HG03457 (cell line): Measurements from ENCODE around the gene MIDN.

Experiments
- ATAC-seq: cut with Tn5 transposase; IDR thresholded peaks from one replicate; pipeline ENCODE4 v1.9.1; 2021; ENCODE audit warnings: moderate number of reproducible peaks; ENCODE audit not compliant: unreplicated experiment

Gene MIDN

GRCh38 chr19:1268226-1269064, 20.1 kb downstream of the MIDN start:
- ATAC-seq, result no peak

DNA sequence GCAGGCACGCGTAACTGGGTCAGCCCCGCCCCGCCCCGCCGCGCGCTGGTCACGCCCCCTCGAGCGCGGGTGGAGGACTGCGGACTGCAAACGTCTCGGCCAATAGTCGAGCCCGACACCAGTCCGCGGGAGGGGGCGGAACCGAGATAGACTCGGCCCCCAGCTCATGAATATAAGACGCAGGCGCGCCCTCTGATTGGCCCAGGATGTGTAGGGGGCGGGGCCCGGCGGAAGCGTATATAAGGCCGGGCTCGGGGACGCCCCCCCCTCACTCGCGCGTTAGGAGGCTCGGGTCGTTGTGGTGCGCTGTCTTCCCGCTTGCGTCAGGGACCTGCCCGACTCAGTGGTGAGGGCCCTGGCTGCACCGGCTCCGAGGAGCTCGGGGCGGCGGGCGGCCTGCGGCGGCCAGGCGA, 20.7 kb downstream of the MIDN start, which contains the start of gene CIRBP:
Gene CIRBP, plus strand, starts transcription at position 268 of the 413 bp plus-strand sequence. CDS start 1,602 bp downstream, outside the sequence.
- ATAC-seq, result peak; percentile 46

- ATAC-seq, result peak; percentile 7
Measured at GRCh38 chr19:1269478-1270212, 21.3 kb downstream of the MIDN start.

GRCh38 chr19:1270213-1270853, 21.9 kb downstream of the MIDN start:
- no peak for ATAC-seq

DNA sequence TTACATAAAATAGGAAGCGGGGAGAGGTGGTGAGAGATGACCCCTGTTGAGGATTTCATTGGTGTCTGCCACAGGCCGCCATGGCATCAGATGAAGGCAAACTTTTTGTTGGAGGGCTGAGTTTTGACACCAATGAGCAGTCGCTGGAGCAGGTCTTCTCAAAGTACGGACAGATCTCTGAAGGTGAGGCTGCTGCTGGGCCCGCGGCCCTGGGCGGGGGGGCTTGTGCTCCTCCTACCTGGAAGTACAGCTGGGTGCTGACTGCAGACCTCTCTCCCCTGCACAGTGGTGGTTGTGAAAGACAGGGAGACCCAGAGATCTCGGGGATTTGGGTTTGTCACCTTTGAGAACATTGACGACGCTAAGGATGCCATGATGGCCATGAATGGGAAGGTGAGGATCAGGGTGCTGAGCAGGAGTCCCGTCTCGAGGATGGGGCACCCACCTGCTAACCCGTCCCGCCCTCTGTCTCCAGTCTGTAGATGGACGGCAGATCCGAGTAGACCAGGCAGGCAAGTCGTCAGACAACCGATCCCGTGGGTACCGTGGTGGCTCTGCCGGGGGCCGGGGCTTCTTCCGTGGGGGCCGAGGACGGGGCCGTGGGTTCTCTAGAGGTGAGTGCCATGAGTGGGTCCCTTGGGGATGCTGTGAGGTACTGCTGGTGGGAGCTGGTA, 22.6 kb downstream of the MIDN start:
- ATAC-seq, result no peak

- no peak for ATAC-seq
Measured at GRCh38 chr19:1271528-1272422, 23.4 kb downstream of the MIDN start.

DNA sequence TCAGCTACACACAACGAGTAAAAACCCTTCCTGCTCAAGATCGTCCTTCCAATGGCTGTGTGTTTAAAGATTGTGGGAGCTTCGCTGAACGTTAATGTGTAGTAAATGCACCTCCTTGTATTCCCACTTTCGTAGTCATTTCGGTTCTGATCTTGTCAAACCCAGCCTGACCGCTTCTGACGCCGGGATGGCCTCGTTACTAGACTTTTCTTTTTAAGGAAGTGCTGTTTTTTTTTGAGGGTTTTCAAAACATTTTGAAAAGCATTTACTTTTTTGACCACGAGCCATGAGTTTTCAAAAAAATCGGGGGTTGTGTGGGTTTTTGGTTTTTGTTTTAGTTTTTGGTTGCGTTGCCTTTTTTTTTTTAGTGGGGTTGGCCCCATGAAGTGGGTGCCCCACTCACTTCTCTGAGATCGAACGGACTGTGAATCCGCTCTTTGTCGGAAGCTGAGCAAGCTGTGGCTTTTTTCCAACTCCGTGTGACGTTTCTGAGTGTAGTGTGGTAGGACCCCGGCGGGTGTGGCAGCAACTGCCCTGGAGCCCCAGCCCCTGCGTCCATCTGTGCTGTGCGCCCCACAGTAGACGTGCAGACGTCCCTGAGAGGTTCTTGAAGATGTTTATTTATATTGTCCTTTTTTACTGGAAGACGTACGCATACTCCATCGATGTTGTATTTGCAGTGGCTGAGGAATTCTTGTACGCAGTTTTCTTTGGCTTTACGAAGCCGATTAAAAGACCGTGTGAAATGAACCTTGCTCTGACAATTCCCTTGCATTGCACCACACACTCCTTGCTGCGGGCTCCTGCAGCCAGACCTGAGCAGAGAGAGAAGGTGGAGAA, 24.3 kb downstream of the MIDN start:
- ATAC-seq, result no peak

- no peak for ATAC-seq
Measured at GRCh38 chr19:1273263-1274041, 25.1 kb downstream of the MIDN start.

DNA sequence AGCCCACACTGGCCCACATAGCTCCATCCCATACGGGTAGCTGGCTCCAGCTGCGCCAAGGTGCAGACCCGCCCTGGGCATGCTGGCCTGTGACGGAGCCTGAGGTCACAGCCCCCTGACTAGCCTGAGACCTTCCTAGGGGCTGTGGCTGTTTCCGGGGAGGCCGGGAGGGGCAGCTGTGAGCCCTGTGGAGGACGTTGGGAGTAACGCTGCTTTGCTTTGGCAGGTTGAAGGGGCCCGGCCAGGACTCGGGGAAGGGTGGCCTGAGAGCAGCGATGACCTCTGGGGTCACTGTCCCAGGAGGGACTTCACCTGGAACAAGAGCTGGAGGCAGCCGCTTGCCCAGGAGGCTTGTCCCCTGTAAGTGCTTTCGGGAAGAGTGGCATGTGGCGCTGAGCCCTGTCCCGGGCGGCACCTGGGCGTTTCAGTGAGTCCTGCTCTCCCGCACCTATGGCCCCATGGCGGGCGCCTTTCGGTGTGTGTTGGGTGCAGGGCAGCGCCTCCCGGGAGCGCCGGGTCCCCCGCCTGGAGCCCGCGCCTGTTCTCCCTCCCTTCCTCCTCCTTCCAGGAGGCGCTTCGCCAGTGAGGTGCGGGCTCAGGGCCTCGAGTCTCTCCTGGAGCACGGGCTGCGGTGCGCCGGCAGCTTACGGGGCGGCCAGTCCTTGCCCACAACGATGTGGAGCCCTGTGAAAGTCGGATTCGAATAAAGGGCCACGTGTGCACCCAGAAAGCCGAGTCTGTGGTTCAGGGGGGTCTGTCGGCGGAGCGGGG, 25.9 kb downstream of the MIDN start:
- no peak for ATAC-seq

DNA sequence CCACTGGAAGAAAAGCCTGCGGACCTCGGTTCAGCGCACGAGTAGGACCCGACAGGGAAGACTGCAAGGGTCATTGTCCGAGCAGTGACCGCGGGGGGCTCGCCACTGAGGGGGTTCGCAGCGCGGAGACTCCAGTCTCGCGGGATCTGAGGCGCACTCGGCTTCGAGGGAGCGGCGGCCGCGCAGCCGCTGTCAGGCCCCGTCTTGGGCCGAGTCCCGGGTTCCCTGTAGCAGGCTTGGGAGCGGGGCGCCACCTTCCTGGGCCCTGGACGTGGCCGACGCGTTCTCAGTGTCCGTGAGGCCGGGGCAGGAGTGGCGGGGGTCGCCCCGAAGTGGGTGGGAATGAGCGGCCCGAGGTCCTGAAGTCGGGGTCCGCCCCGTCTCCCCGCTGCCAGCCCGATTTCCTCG, 26.5 kb downstream of the MIDN start:
- ATAC-seq, result no peak

DNA sequence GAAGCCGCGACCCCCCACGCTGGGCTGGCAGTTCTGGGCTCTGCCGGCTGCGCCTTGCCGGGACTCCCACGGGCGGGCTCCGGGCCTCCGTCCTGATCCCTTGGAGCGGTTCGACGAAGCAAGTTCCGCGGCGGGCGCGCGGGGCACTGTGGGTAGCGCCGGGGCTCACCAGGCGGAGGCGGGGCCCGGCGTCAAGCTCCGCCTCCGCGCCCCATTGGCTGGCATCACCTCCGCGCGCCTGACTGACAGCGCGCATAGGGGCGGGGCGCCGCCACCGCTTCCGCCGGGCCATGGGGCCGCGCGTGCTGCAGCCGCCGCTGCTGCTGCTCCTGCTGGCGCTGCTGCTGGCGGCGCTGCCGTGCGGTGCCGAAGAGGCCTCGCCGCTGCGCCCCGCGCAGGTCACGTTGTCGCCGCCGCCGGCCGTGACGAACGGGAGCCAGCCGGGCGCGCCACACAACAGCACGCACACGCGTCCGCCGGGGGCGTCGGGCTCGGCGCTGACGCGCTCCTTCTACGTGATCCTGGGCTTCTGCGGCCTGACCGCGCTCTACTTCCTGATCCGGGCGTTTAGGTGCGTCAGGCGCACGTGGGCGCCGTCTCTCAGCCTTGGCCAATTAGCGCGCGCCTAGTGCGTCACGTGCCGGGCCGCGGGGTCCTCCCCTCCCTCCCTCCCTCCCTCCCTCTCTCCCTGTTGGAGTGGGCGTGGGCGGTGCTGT, 27.0 kb downstream of the MIDN start, which contains the start of gene FAM174C:
Gene FAM174C, plus strand, starts transcription at position 271 of the 716 bp plus-strand sequence. Its CDS starts 20 bp downstream, at position 291.
- ATAC-seq, result peak; percentile 50

- no peak for ATAC-seq
Measured at GRCh38 chr19:1275976-1276627, 27.7 kb downstream of the MIDN start.

GRCh38 chr19:1276628-1277022, 28.2 kb downstream of the MIDN start:
- ATAC-seq, result no peak

- ATAC-seq, result no peak
Measured at GRCh38 chr19:1277061-1277460, 28.7 kb downstream of the MIDN start.

GRCh38 chr19:1278074-1278473, 29.7 kb downstream of the MIDN start:
- ATAC-seq, result no peak
